Endothelial cell of umbilical vein (primary cell): ENCODE data around the gene SLC6A1. TPM values are rescaled to one million over a fixed set of nuclear protein-coding genes. Genes with fewer than 3 reads are reported as not detected.

ENCODE experiments used
- BruUV-seq: library from RNA; stranded (reverse); fragments of 400-500 nt; replicated peaks from 2 replicates; lab custom pipeline; 2021; lab: Mats Ljungman, UMichigan
- CTCF ChIA-PET: fragments of 300-600, 350-600 bp; sonication (Branson Sonifier 250); formaldehyde crosslinking; loops from one replicate; lab custom pipeline; 2021; ENCODE audit warnings: antibody characterized with exemption, inconsistent platforms; lab: Charles Lee
- POLR2A ChIA-PET: fragments of 300-600, 350-600 bp; sonication (Branson Sonifier 250); formaldehyde crosslinking; loops from one replicate; lab custom pipeline; 2021; ENCODE audit warnings: antibody characterized with exemption, inconsistent platforms; lab: Charles Lee
- DNase-seq: peaks from one replicate; pipeline ENCODE4 v3.0.0-alpha.2; 2011; ENCODE audit warnings: low read depth, low spot score
- FAIRE-seq: peaks from 2 replicates; lab custom pipeline; 2011; peaks lifted over from hg19 to GRCh38; lab: Jason Lieb, UNC
- H2AFZ ChIP-seq: 2 replicates; pipeline ENCODE4 v1.6.0; 2012; ENCODE audit warnings: low read depth, low read length, control low read depth, inconsistent platforms
- H3K27ac ChIP-seq: 2 replicates; pipeline ENCODE4 v1.5.1; 2011; ENCODE audit warnings: low read depth, mild to moderate bottlenecking, control low read depth, low read length, moderate library complexity; ENCODE audit not compliant: insufficient read depth
- H3K27me3 ChIP-seq, 2 experiments: 2 replicates each; pipeline versions ENCODE4 v1.6.0 to v1.6.1; 2011; ENCODE audit warnings: low read length in 2 of 2, mixed read lengths in 1 of 2; ENCODE audit not compliant: control insufficient read depth in 2 of 2, insufficient read depth in 2 of 2
- H3K36me3 ChIP-seq, 2 experiments: 2 replicates in 1 of 2; 3 replicates in 1 of 2; pipeline ENCODE4 v1.5.1; 2011; ENCODE audit warnings: low read length in 2 of 2, mild to moderate bottlenecking in 1 of 2, moderate library complexity in 1 of 2; ENCODE audit not compliant: control insufficient read depth in 2 of 2, insufficient read depth in 2 of 2; ENCODE audit errors: extremely low read depth in 1 of 2
- H3K4me1 ChIP-seq: 3 replicates; pipeline ENCODE4 v1.5.1; 2011; ENCODE audit warnings: mild to moderate bottlenecking, low read length; ENCODE audit not compliant: control insufficient read depth, insufficient read depth; ENCODE audit errors: extremely low read depth
- H3K4me2 ChIP-seq: 2 replicates; pipeline ENCODE4 v1.6.1; 2011; ENCODE audit warnings: low read length, control low read depth, mixed read lengths; ENCODE audit not compliant: insufficient read depth
- H3K4me3 ChIP-seq, 3 experiments: fragments of 200-600 bp in 1 of 3; sonication (generic), shearing (Covaris generic) in 1 of 3; replicated peaks in 1 of 3; 2 replicates each; pipeline ENCODE4 v1.5.1; 2011 to 2016; ENCODE audit warnings: control low read depth in 3 of 3, low read length in 3 of 3, mild to moderate bottlenecking in 2 of 3, inconsistent platforms in 1 of 3, low read depth in 1 of 3, moderate library complexity in 1 of 3; ENCODE audit not compliant: insufficient read depth in 1 of 3
- H3K79me2 ChIP-seq: 2 replicates; pipeline ENCODE4 v1.6.0; 2012; ENCODE audit warnings: low read length, inconsistent platforms; ENCODE audit not compliant: control insufficient read depth, insufficient read depth
- H3K9ac ChIP-seq: replicated peaks from 2 replicates; pipeline ENCODE3; 2011; ENCODE audit warnings: low read length, control low read depth; ENCODE audit not compliant: insufficient read depth; ENCODE audit errors: extremely low read depth
- H3K9me1 ChIP-seq: replicated peaks from 3 replicates; pipeline ENCODE4 v1.6.0; 2011; ENCODE audit warnings: mild to moderate bottlenecking, low read length; ENCODE audit not compliant: control insufficient read depth, insufficient read depth; ENCODE audit errors: extremely low read depth
- H3K9me3 ChIP-seq: replicated peaks from 2 replicates; pipeline ENCODE4 v1.5.1; 2012; ENCODE audit warnings: low read length, inconsistent platforms; ENCODE audit not compliant: control insufficient read depth, insufficient read depth
- H4K20me1 ChIP-seq: replicated peaks from 2 replicates; pipeline ENCODE3; 2011; ENCODE audit warnings: mild to moderate bottlenecking, low read length; ENCODE audit not compliant: control insufficient read depth, insufficient read depth; ENCODE audit errors: extremely low read depth
- EZH2 ChIP-seq: IDR thresholded peaks from 2 replicates; pipeline ENCODE4 v1.6.1; 2012; ENCODE audit warnings: borderline replicate concordance, low read depth, mild to moderate bottlenecking, moderate library complexity, low read length, inconsistent platforms; ENCODE audit not compliant: severe bottlenecking
- FOS ChIP-seq: IDR thresholded peaks from 2 replicates; pipeline ENCODE4 v1.6.1; 2011; ENCODE audit warnings: mild to moderate bottlenecking, low read length, moderate library complexity, borderline replicate concordance; ENCODE audit not compliant: insufficient read depth
- GATA2 ChIP-seq: IDR thresholded peaks from 2 replicates; pipeline ENCODE4 v1.7.0; 2011; ENCODE audit warnings: low read depth, mild to moderate bottlenecking, moderate library complexity, mixed read lengths, low read length; ENCODE audit not compliant: insufficient read length, insufficient read depth
- JUN ChIP-seq: IDR thresholded peaks from 2 replicates; pipeline ENCODE4 v1.6.1; 2011; ENCODE audit warnings: borderline replicate concordance, low read depth; ENCODE audit not compliant: insufficient read length, insufficient read depth
- MYC ChIP-seq: IDR thresholded peaks from one replicate; pipeline ENCODE4 v1.6.1; 2011; ENCODE audit warnings: mild to moderate bottlenecking, low read depth, low read length
- POLR2A ChIP-seq: IDR thresholded peaks from 2 replicates; pipeline ENCODE4 v1.6.1; 2012; ENCODE audit warnings: low read depth, mild to moderate bottlenecking, control low read depth, low read length
- POLR2AphosphoS5 ChIP-seq: IDR thresholded peaks from 2 replicates; pipeline ENCODE4 v1.6.1; 2012; ENCODE audit warnings: low read depth, mild to moderate bottlenecking, control low read depth, low read length, moderate library complexity; ENCODE audit not compliant: insufficient read depth
- dilution Hi-C: fragments of 300-500 bp; cut with MboI; formaldehyde crosslinking; loops from one replicate; pipeline ENCODE4 v1.15.0; 2019; ENCODE audit warnings: low sequenced_read_pairs; ENCODE audit not compliant: extremely low pct_ligation_motif_present
- intact Hi-C: fragments of 100-400 bp; cut with micrococcal nuclease; formaldehyde crosslinking; loops from one replicate; pipeline ENCODE4 v1.10.0; 2022
- polyA plus RNA-seq, 4 experiments: library from polyadenylated mRNA; depleted of rRNA in 3 of 4; stranded (reverse) in 3 of 4; unstranded in 1 of 4; fragments of >200 nt; gene quantifications; 2 replicates each; pipeline versions ENCODE4 v1.2.1 to v1.2.3, GENCODE V29; 2011 to 2012; ENCODE audit warnings: missing spikeins in 1 of 4
- total RNA-seq: library from RNA; stranded (reverse); gene quantifications from 2 replicates; pipeline ENCODE4 v1.2.3, GENCODE V29; 2021
- TF ChIP-seq, protein P1 (sequence below), 2 donors: IDR thresholded peaks; 1 replicate in 1 of 2; 2 replicates in 1 of 2; pipeline ENCODE4 v1.5.1; 2011; ENCODE audit warnings: low read length in 2 of 2, mild to moderate bottlenecking in 2 of 2, moderate library complexity in 2 of 2, control low read depth in 1 of 2, inconsistent platforms in 1 of 2, low read depth in 1 of 2; ENCODE audit not compliant: insufficient read depth in 1 of 2; ENCODE audit errors: extremely low read depth in 1 of 2
- TF ChIP-seq, protein P2 (sequence below): IDR thresholded peaks from 2 replicates; pipeline ENCODE4 v1.6.1; 2011; ENCODE audit not compliant: insufficient read depth, insufficient read length

SLC6A1 gene
- total and polyA plus RNA-seq, 2 donors (not counting 3 experiments of a cell fraction or from before 2014, with no cell fraction given), result not detected

DNA sequence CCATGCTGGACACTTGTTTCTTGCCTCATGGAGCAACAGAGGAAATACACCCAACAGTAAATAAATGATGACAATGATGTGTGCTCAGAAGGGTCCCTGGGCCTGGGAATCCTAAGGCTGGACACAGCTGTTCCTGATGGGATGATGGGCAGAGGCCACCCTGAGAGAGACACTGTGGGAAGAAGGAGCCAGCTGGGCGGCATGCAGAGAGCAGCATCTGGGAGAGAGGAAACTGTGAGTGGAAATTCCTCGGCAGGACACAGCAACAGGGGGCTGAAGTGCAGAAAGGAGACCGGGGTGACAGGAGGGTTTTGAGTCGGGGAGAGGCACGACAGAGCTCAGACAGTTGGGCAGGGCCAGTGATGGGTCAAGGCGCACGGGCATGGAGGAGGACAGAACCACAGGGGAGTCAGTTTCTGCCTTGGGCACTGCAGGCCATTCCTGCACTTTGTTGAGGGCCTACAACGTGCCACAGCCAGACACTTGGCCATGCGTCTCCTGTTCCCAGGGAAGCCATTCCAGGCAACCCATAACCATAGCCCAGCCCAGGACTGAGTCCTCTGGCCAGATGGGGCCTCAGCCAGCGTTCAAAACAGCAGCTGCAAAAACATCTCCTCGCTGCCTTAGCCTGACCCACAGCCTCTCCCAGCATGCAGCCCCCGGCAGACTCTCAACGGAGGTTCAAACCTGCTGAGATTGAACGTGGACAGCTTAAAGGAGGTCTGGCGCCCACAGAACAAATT, 36.7 kb upstream of the SLC6A1 start:
- Histone ChIP-seq H3K27ac (no peak overlapping the region), H3K4me1 (no peaks in the 10 kb centered on the region), H3K27me3 (no peaks in the 10 kb centered on the region), H3K79me2 (no peaks in the 10 kb centered on the region), H3K36me3 (no peaks in the 10 kb centered on the region), H3K4me3 (no peak overlapping the region), H3K9me3 (no peaks in the 10 kb centered on the region), H3K9ac (no peak overlapping the region), H3K4me2 (no peak overlapping the region), H3K9me1 (no peaks in the 10 kb centered on the region), H2AFZ (no peak overlapping the region), H4K20me1 (no peaks in the 10 kb centered on the region)
- POLR2A ChIA-PET, result no interaction called here
- CTCF ChIA-PET, result no interaction called here
- DNase-seq (no peak), FAIRE-seq (no peak)
- intact Hi-C loops, result no loop called here
- dilution Hi-C loops, result no loop called here
- no peak for TF ChIP-seq POLR2AphosphoS5
- TF ChIP-seq MYC, result no peak
- no peak for TF ChIP-seq EZH2
- TF ChIP-seq POLR2A, result no peak
- no peak for TF ChIP-seq JUN
- no peak for TF ChIP-seq FOS
- TF ChIP-seq, protein P1, sequence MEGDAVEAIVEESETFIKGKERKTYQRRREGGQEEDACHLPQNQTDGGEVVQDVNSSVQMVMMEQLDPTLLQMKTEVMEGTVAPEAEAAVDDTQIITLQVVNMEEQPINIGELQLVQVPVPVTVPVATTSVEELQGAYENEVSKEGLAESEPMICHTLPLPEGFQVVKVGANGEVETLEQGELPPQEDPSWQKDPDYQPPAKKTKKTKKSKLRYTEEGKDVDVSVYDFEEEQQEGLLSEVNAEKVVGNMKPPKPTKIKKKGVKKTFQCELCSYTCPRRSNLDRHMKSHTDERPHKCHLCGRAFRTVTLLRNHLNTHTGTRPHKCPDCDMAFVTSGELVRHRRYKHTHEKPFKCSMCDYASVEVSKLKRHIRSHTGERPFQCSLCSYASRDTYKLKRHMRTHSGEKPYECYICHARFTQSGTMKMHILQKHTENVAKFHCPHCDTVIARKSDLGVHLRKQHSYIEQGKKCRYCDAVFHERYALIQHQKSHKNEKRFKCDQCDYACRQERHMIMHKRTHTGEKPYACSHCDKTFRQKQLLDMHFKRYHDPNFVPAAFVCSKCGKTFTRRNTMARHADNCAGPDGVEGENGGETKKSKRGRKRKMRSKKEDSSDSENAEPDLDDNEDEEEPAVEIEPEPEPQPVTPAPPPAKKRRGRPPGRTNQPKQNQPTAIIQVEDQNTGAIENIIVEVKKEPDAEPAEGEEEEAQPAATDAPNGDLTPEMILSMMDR (IDR thresholded peaks at IDR 0.05; ENCODE audit: extremely low read depth in 1 of 2, insufficient read depth in 1 of 2, low read depth in 1 of 2, low read length in 2 of 2), result no peak
- TF ChIP-seq, protein P2, sequence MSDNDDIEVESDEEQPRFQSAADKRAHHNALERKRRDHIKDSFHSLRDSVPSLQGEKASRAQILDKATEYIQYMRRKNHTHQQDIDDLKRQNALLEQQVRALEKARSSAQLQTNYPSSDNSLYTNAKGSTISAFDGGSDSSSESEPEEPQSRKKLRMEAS, result no peak
- no peak for TF ChIP-seq GATA2
- no TSS peak for BruUV-seq
